Suppressor macrophage treated with lipopolysaccharide for 4 hours (primary cell): ENCODE results near the gene TRIM63.

ENCODE experiments used
- DNase-seq: peaks from one replicate; pipeline ENCODE4 v3.0.0-alpha.2; 2020

Gene TRIM63

DNA sequence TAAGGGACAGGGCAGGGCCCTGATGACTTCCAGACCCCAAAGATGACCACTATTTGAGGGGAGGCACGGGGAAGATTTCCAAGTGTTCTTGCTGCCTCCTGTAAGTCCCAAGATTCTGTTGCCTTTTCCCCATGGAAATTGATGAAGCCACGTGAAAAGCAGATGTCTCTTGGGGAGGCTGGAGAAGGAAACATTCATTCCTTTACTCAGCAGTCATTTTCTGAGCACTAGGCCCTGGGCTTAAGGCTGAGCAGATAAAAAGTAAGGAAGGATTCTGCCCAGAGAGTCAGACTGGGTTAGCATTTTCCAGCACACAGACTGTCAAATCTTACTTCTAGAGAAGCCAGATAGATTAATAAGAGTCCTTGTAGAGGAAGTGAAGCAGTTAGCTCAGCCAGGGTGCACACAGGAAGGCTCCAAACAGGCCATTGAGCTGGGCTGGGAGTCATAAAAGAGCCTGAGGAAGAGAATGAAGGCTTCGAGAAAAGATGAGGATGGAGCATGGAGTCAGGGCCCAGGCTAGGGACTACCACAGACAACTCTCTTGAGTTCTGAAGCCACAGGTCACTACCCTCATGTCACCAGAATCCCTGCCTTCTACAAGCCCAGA is 35.7 kb downstream of the TRIM63 start:
- no peak for DNase-seq

GRCh38 chr1:26031196-26031595 is 36.2 kb downstream of the TRIM63 start:
- DNase-seq, result no peak

GRCh38 chr1:26029864-26030481 is 37.5 kb downstream of the TRIM63 start:
- peak; percentile 23 for DNase-seq

DNA sequence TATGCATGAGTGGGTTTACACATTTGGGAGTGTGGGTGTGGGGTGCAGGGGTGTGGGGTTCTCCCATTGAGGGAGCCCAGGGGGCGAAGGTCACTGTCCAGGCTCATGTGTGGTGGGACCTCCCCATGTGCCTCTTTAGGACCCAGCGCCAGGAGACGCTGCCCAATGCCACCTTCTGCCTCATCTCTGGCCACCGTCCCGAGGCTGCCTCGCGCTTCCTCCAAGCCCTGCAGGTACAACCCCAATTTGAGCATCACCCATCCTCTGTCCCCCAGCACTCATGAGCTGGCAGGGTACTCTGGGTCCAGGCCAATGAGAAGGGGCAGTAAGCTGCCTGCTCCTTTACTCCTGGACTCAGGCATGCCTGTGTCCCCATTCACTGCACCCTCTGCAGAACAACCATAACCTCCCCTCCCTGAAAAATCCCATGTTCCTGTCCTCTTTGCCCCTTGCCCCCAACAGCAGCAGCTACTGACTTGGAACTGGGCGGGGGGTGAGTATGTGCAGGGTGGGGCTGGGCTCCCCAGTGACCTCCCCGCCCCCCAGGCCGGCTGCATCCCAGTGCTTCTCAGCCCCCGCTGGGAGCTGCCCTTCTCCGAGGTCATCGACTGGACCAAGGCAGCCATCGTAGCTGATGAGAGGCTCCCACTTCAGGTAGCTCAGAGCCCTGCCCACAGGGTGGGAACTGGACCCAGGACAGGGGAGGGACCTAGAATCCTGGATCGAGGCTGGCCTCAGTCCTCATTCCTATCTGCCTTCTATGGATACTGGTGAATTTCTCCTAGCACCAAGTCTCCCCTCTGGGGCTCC is 38.2 kb downstream of the TRIM63 start:
- DNase-seq, result no peak

DNA sequence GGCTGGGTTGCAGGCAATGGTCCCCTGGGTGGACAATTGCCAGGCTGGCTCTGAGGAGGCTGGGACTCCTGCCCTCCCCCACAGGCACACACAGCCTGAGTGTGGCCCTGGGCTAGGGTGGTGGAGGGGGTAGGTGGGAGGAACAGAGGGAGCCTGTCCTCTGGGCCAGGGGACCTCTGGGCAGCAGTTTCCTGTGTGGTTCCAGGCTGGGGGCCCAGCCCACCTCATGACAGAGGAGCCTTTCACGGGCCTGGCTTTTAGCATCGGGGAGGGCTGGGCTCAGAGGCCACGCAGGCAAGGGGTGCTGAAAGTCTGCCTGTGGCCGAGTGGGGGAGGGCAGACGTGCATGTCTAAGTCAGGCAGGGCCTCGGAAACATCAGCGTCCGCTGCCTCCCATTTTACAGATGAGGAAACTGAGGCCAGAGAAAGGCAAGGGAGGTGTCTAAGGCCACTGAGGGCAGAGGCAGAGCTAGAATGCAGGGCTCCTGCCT is 38.9 kb downstream of the TRIM63 start:
- DNase-seq, result no peak

DNA sequence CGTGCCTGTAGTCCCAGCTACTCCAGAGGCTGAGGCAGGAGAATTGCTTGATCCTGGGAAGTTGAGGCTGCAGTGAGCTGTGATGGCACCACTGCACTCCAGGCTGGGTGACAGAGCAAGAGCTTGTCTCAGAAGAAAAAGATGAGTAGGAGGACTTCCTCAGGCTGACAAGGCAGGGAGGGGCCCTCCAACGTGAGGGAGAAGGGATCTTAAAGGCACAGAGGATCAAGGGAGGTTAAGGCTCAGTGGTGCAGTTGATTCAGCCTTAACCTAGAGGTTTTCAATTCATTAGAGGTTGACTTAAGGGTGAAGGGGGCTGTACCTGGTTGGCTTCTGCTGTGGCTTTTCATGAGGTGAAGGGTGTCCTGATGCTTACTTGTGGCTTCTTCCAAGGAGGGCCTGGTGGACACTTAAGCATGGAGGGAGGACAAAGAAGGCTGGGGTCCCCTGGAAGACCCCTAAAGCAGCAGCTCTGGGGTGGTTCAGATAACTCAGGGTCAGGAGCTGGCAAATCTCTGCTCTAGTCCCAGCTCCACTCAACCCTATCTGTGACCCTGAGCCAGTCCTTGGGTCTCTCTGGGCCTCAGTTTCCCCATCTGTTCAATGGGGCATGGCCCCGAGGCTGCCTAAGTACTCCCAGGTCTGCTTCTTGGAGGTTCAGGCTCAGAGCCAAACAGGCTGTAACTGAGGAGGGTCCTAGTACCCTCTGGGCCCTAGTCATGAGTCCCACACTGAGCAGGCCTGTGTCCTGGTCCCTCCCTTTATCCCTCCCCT is 39.5 kb downstream of the TRIM63 start:
- peak; percentile 73 for DNase-seq

GRCh38 chr1:26025517-26025916 is 41.9 kb downstream of the TRIM63 start:
- DNase-seq, result no peak

DNA sequence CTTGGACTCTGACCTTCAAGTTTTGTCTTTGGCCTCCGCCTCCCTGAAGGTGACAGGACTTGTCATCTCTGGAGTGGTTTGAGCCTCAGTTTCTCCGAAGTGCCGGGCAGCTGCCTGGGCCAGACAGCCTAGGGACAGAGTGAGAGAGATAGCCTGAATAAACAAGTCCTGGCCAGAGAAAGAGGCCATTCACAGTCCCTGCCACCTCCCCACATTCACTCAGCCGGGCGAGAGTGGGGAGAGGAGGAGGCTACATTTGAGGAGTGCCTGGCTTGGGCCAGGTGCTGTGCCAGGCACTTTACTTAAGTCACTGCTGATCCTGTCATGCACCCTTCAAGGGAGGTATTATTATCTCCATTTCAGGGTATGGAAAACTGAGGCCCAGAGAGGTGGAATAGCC is 42.4 kb downstream of the TRIM63 start:
- DNase-seq, result no peak

DNA sequence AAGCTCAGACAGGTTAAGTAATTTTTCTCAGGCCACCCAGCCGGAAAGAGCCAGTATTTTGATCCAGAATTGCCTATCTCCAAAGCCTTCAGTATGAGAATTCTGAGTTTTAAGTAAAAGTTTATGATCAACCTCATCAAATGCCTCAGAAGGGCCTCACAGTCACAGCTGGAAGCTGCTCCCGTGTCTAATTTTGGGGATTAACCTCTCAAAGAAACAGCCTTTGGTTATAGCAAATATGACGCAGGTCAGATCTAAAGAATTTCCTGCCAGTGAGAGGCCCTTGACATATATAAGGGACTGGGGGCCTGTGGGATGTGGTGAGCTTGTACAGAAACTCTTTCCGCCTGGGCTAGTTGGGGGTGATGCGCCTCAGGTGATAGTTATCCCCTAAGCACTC is 43.6 kb downstream of the TRIM63 start:
- DNase-seq, result no peak

DNA sequence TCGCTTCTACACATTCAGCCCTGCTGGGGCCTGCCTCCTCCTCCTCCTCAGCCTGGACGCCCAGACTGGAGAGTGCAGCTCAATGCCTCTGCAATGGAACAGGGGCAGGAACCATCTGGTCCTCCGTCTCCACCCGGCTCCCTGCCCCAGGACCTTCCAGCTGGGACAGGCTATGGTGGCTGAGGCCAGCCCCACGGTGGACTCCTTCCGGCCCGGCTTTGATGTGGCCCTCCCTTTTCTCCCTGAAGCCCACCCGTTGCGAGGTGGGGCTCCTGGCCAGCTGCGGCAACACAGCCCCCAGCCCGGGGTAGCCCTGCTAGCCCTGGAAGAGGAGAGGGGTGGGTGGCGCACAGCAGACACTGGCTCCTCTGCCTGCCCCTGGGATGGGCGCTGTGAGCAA is 44.4 kb downstream of the TRIM63 start:
- DNase-seq, result no peak

DNA sequence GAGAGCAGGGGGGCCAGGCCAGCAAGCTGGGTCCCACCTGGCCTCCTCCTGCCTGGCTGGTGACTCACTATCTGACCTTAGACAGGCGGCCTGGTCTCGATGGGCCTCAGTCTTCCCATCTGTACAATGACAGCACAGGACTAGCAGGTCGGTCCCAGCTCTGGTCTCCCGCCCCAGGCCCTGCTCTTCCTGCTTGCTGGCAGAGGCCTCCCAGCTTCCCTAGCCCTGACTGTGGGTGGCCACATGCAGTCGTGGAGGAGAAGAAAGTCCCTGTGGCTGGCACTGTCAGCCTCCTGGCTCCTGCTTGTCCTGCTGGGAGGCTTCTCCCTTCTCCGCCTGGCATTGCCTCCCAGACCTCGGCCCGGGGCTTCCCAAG is 45.0 kb downstream of the TRIM63 start:
- DNase-seq, result no peak

- no peak for DNase-seq
These were observed 45.6 kb downstream of the TRIM63 start, which contains the start of gene EXTL1 for GRCh38 chr1:26021647-26022403. EXTL1 (plus strand) TSS chr1:26021775; CDS start chr1:26022647, 872 bp downstream.

GRCh38 chr1:26020941-26021646 is 46.3 kb downstream of the TRIM63 start:
- DNase-seq, result no peak

- DNase-seq, result no peak
These were observed 47.1 kb downstream of the TRIM63 start for GRCh38 chr1:26020330-26020768.

- no peak for DNase-seq
These were observed 47.7 kb downstream of the TRIM63 start for GRCh38 chr1:26019641-26020315.

GRCh38 chr1:26017606-26018005 is 49.8 kb downstream of the TRIM63 start:
- no peak for DNase-seq

GRCh38 chr1:26016953-26017545 is 50.4 kb downstream of the TRIM63 start:
- peak; percentile 22 for DNase-seq

- peak; percentile 39 for DNase-seq
These were observed 51.0 kb downstream of the TRIM63 start for GRCh38 chr1:26016258-26016952.

DNA sequence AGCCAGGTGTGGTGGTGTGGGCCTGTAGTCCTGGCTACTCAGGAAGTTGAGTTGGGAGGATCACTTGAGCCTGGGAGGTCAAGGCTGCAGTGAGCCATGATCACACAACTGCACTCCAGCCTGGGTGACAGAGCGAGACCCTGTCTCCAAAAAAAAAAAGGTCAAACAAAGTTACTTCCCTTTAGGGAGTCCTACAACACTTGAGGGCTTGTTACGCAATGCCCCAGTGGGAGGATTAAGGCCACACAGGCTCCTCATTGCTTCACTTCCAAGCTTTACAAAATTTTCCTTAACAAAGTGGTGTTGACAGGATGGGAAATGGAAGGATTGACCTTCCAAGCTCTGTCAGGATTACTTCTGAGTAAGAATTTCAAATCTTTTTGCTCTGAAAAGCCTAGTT is 52.1 kb downstream of the TRIM63 start:
- DNase-seq, result peak; percentile 94

GRCh38 chr1:26014179-26014578 is 53.3 kb downstream of the TRIM63 start:
- no peak for DNase-seq
